Measurements from ENCODE around the gene ALDOC. TPM values are rescaled to one million over a fixed set of nuclear protein-coding genes. Genes with fewer than 3 reads are reported as not detected.
A peak's percentile ranks its signal among the peaks of the same experiment; 100 is the strongest.

ALDOC gene
- polyA plus RNA-seq, 1 of the 3 experiments (the other 2 are of a cell fraction) = 10.3 TPM

DNA sequence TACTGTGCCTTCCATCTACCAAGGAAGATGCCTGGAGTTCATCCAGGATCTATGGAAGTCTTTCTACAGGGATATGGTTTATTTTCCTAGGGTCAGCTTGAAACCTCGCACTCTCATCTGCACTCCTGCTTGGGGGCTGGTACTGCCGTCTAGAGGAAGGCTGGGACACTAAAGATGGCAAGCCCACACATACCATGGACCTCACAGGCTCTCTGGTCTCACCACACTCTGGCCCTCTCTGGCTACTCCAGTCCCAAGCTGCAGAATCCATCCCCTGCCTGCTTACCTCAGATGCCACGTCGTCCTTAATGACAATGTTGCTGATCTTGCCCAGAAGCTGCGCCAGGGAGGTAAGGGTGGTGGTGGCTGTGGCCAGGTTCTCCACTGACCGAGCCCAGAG is 22.1 kb downstream of the ALDOC start:
- DNase-seq = no peak
- no peaks in the 10 kb centered on the region for H3K9me3 ChIP-seq
- CTCF ChIA-PET = no interaction called here

DNA sequence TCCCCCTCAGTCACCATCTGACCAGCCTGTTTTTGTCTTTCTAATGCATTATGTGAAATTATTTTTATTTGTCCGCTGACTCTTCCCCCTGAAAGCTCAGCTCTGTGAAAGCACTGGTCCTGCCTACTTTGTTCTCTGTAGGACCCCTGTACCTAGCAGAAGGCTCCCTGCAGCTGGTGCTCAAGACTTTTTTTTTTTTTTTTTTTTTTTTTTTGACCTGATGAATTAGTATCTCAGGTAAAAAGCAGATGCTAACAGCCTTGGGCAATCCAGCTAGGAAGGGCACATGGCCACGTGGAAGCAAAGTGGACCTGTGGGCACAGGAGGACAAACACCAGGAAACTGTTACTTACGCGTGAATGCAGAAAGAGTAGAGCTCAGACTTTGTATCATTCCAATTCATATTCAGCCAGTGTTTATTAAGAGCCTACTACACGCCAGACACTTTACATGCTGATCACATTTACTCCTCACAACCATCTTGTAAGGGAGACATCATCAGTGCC is 23.6 kb downstream of the ALDOC start:
- H3K4me3 ChIP-seq (ENCODE audit: low read depth in 2 of 2, low read length in 1 of 2) = 0 out of 4 replicates have a peak overlapping the region, but pooled peaks of 1 of the 2 experiments have one; percentile 90
- POLR2A ChIA-PET = interaction anchor here (1.3 kb wide), 1 partner anchor 167 kb away, joined by 4 read pairs; the partner anchor contains the start of gene RPL23A

More for the DNA sequence above, 22.1 kb downstream of the ALDOC start:
- TF ChIP-seq, protein P1, sequence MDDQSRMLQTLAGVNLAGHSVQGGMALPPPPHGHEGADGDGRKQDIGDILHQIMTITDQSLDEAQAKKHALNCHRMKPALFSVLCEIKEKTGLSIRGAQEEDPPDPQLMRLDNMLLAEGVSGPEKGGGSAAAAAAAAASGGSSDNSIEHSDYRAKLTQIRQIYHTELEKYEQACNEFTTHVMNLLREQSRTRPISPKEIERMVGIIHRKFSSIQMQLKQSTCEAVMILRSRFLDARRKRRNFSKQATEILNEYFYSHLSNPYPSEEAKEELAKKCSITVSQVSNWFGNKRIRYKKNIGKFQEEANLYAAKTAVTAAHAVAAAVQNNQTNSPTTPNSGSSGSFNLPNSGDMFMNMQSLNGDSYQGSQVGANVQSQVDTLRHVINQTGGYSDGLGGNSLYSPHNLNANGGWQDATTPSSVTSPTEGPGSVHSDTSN (IDR thresholded peaks at IDR 0.05) = no peak
- TF ChIP-seq SIN3A (IDR thresholded peaks at IDR 0.05; ENCODE audit: borderline replicate concordance, low read depth, low read length) = no peak
- no peak for TF ChIP-seq FOXM1 (IDR thresholded peaks at IDR 0.05; ENCODE audit: low read depth)
- TF ChIP-seq, protein P2, sequence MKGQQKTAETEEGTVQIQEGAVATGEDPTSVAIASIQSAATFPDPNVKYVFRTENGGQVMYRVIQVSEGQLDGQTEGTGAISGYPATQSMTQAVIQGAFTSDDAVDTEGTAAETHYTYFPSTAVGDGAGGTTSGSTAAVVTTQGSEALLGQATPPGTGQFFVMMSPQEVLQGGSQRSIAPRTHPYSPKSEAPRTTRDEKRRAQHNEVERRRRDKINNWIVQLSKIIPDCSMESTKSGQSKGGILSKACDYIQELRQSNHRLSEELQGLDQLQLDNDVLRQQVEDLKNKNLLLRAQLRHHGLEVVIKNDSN (IDR thresholded peaks at IDR 0.05; ENCODE audit: borderline replicate concordance, low read depth) = no peak
- no peak for TF ChIP-seq RCOR1 (IDR thresholded peaks at IDR 0.05; ENCODE audit: low read length)
- no peak for TF ChIP-seq MEF2A (IDR thresholded peaks at IDR 0.05; ENCODE audit: borderline replicate concordance, low read depth)
- TF ChIP-seq, protein P3, sequence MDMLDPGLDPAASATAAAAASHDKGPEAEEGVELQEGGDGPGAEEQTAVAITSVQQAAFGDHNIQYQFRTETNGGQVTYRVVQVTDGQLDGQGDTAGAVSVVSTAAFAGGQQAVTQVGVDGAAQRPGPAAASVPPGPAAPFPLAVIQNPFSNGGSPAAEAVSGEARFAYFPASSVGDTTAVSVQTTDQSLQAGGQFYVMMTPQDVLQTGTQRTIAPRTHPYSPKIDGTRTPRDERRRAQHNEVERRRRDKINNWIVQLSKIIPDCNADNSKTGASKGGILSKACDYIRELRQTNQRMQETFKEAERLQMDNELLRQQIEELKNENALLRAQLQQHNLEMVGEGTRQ (IDR thresholded peaks at IDR 0.05; ENCODE audit: borderline replicate concordance, low read depth, low read length) = no peak
- TF ChIP-seq CHD2 (IDR thresholded peaks at IDR 0.05; ENCODE audit: low read length, partially characterized antibody) = no peak
- Histone ChIP-seq H3K27me3 (ENCODE audit: insufficient read depth) (no peaks in the 10 kb centered on the region), H3K4me3 (ENCODE audit: low read depth in 2 of 2, low read length in 1 of 2) (no peak overlapping the region), H3K9ac (no peak overlapping the region), H4K20me1 (ENCODE audit: insufficient read depth) (peaks cover 15% of the 10 kb centered on the region), H3K9me2 (no peaks in the 10 kb centered on the region), H3K79me2 (ENCODE audit: insufficient read depth) (peaks cover 16% of the 10 kb centered on the region), H3K4me2 (no peak overlapping the region), H3F3A (replicated peaks; ENCODE audit: insufficient read depth) (peaks cover 5% of the 10 kb centered on the region), H3K27ac (ENCODE audit: low read depth in 2 of 2, low read length in 1 of 2) (no peak overlapping the region), H2AFZ (ENCODE audit: low read depth) (no peak overlapping the region), H3K4me1 (ENCODE audit: control insufficient read depth in 1 of 2, insufficient read depth in 2 of 2, low read depth in 1 of 2, low read length in 1 of 2) (peaks cover 3 to 27% of the 10 kb centered on the region in 2 experiments; a peak in 2 of 4 replicates), H3K36me3 (replicated peaks in 1 of 2; ENCODE audit: control insufficient read depth in 1 of 2, insufficient read depth in 2 of 2, low read length in 1 of 2) (peaks cover 21 to 33% of the 10 kb centered on the region in 2 experiments)
- POLR2A ChIA-PET = no interaction called here
- WGBS (ENCODE audit: low lambda C conversion rate) = 94% methylated on average over 6 of the region's 6 CpGs

More for the DNA sequence above, 23.6 kb downstream of the ALDOC start:
- CTCF ChIA-PET = interaction anchor here (0.8 to 1.4 kb wide), 3 partner anchors 12 to 72 kb away, joined by 4 to 5 read pairs (median 4); no protein-coding TSS in a partner anchor
- WGBS (ENCODE audit: low lambda C conversion rate) = 96% methylated on average over 5 of the region's 5 CpGs
- peaks cover 15% of the 10 kb centered on the region for H4K20me1 ChIP-seq (ENCODE audit: insufficient read depth)
- no peaks in the 10 kb centered on the region for H3K9me3 ChIP-seq
- DNase-seq = no peak
- no peaks in the 10 kb centered on the region for H3K27me3 ChIP-seq (ENCODE audit: insufficient read depth)
- peaks cover 16% of the 10 kb centered on the region for H3K79me2 ChIP-seq (ENCODE audit: insufficient read depth)
- peak overlapping the region; percentile 87; the same call in 1 of the 2 replicates for H2AFZ ChIP-seq (ENCODE audit: low read depth)
- no peaks in the 10 kb centered on the region for H3K9me2 ChIP-seq
- peak overlapping the region; percentile 89; the same call in 1 of the 2 replicates for H3K4me2 ChIP-seq
- H3F3A ChIP-seq (replicated peaks; ENCODE audit: insufficient read depth) = peaks cover 5% of the 10 kb centered on the region
- TF ChIP-seq CHD2 (IDR thresholded peaks at IDR 0.05; ENCODE audit: low read length, partially characterized antibody) = no peak
- no peak for TF ChIP-seq NRF1 (IDR thresholded peaks at IDR 0.05; ENCODE audit: low read depth, low read length)
- TF ChIP-seq FOXJ3 (CRISPR knock-in tag; IDR thresholded peaks at IDR 0.05) = no peak
- H3K4me1 ChIP-seq (ENCODE audit: control insufficient read depth in 1 of 2, insufficient read depth in 2 of 2, low read depth in 1 of 2, low read length in 1 of 2) = peaks cover 3 to 33% of the 10 kb centered on the region in 2 experiments; a peak in 2 of 4 replicates
- no peak overlapping the region for H3K9ac ChIP-seq
- H3K27ac ChIP-seq (ENCODE audit: low read depth in 2 of 2, low read length in 1 of 2) = peak overlapping the region in 1 of 2 experiments; percentile 38; a peak in 2 of 4 replicates
- peaks cover 13 to 28% of the 10 kb centered on the region in 2 experiments for H3K36me3 ChIP-seq (replicated peaks in 1 of 2; ENCODE audit: control insufficient read depth in 1 of 2, insufficient read depth in 2 of 2, low read length in 1 of 2)

Measured in SK-N-SH (cell line).